MM.1S (cell line): ENCODE results near the gene PACS2.

Experiments used
- CTCF ChIP-seq: fragments of 300-600 bp; sonication (generic); IDR thresholded peaks from 2 replicates; pipeline ENCODE4 v1.5.1; 2016; ENCODE audit warnings: antibody characterized with exemption, low read length, mixed read lengths
- EZH2 ChIP-seq: fragments of 300-600 bp; sonication (generic); optimal IDR thresholded peaks from 2 replicates; pipeline ENCODE3; 2017; ENCODE audit warnings: low read depth, mild to moderate bottlenecking, antibody characterized with exemption, low read length, mixed read lengths
- EZH2phosphoT487 ChIP-seq: fragments of 300-600 bp; sonication (generic); IDR thresholded peaks from 2 replicates; pipeline ENCODE4 v1.6.1; 2018; ENCODE audit warnings: antibody characterized with exemption, low read length

DNA sequence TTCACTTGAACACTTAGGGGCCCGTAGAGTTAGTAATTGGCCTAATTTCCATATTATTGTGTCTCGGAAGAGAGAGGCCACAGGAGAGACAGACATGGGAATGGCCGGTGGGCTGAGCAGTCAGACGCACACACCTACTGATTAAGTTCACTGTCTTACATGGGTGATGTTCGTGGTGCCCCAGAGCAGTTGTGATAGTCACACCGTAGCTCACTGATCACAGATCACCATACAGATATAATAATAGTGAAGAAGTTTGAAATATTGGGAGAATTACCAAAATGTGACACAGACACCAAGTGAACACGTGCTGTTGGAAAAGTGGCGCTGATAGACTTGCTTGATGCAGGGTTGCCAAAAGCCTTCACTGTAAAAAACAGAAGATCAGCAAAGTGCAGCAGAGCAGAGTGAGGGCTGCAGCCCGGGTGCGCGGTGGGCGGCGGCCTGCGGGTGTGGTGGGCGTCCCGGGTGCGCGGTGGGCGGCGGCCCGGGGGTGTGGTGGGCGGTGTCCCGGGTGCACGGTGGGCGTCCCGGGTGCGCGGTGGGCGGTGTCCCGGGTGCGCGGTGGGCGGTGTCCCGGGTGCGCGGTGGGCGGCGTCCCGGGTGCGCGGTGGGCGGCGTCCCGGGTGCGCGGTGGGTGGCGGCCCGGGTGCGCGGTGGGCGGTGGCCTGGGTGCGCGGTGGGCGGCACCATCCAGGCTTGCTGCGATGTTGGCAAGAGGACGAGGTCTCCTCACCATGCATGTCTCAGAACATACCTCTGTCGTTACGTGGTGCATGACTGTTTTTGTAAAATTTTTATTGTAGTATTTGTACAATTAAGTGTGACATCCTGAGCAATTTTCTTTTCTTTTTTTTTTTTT is 49.5 kb downstream of the PACS2 start:
- TF ChIP-seq CTCF (no peak), EZH2 (no peak), EZH2phosphoT487 (no peak)
